Middle frontal gyrus (tissue), 1 donor: Measurements from ENCODE around the gene PDLIM3.

Experiments
- DNase-seq: peaks from one replicate; pipeline ENCODE4 v3.0.0-alpha.2; 2015; ENCODE audit warnings: low spot score; ENCODE audit errors: extremely low spot score

The PDLIM3 gene

DNA sequence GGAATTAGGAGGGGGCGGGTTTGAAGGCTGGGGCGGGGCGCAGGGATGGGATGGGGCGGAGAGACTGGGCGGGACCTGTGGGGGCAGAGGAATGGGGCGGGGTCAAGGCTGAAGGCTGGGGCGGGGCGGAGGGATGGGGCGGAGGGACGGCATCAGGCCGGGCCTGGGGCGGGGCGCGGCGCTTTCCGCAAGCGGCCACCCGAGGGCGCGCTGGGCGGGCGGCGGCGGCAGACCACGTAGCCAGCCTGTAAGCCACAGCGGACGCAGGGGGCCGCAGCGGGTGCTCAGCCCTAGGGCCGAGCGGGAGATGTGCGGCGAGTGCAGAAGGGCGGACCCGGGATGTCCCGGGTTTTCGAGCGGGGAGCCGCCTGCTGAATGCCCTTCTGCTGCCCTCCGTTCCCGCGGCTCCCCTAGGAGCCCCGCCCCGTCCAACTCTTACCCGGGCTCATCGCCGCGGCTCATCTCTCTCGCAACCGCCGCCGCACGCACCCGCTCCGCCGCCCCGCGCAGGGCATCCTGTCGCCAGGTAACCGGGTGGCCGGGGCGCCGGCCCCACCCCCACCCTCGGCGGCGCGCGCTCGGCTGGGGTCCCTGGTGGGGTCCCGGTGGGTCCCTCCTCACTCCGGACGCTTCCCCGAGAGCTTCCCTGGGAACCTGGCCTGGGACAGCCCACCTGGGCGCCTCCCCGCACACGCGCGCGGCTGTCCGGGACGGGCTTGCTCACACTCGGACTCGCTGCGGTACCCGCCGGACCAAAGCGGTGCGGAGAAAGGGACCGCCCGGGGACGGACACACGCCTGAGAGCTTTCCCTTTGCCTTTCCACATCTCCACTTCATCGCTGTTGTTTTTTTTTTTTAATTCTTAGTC, 63.8 kb downstream of the PDLIM3 start, which contains the start of gene CCDC110:
TSS of gene CCDC110 (minus strand) at position 499 of the 868 bp plus-strand sequence. CDS start at position 449, 50 bp downstream.
- DNase-seq, result peak; percentile 80

DNA sequence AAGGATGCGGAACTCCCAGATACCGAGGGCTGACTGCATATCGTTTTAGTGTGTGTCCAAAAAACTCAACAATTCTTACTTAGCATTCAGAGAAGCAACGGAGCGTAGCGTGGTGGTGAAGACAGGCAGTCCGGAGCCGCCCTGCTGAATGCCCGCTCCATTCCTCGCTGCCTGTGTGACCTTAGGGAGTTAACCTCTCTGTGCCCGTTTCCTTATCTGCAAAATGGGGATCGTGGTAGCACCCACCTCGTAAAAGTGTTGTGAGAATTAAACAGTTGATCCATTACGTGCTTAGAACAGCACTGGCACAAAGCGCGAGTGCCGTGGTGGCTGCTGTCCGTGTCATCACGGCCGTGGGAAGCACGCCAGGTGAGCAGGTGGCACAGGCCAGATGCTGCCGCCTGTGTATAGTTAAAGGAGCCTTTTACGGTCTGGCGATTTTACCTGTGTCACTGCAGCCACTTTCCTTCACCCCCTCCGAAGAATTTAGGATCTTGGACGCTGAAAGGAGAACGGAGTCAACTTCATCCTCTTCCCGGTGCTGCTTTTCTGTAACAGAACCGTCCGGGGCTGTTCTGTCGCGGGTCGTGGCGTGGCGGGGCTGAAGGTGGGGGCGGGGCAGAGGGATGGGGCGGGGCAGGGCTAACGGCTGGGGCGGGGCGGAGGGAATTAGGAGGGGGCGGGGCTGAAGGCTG, 64.7 kb downstream of the PDLIM3 start:
- no peak for DNase-seq

DNA sequence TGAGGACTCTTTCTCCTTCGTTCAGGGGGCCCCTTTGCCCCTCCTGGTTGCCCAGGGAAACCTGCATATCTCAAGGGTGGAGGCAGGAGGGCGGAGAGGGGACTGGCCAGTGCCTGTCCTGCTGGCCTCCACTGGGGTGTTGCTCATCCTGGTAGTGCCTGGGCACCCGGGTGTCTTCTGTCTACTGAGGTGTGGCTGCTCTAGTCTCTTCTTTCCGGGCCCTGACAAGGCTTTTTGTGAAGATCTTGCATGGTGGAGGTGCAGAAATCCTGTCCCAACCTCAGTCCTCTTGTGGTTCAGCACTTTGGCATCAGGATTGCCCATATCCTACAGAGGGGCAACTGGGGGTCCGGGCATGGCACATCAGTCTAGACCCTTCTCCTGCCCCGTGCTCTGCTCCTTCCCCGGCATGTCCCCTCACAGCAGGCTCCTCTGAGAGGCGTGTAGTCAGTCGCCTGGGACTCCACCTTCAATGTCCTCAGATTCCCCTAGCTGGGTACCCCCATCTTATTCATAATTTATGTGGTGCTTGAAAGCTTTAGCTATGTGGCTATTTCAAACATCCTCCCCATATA, 65.6 kb downstream of the PDLIM3 start:
- no peak for DNase-seq

DNA sequence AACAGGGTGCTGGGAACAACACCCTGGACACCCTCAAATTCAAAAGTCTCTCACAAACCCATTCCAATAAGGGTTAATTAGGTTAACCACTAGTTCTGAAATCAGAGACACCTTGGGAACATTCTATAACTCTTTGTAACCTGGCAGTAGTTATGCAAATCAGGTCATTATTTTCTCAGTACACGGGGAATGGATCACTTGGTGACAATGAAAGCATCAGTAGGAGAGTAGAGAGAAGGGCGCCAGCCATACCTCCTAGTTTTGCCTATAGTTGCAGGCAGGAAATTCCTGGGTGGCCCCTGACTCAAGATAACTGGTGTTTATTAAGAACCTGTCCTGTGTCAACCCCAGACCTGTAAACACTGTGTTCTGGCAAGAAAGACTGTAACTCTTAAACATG, 66.3 kb downstream of the PDLIM3 start:
- DNase-seq, result no peak

DNA sequence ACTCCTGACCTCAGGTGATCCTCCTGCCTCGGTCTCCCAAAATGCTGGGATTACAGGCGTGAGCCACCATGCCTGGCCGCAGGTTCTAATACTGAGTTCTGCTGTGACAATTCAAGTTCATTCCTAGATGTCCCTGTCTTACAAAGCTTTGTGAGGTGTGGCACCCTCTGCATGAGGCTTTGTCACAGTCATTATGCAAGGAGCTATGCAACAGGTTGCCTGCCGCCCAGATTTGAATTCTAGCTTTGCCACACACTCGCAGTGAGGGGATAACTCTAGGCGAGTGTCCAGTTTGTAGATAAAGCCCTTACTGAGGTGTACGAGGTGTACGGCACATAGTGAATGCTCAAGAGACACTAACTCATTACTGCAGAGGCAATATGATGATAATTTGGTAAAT, 67.3 kb downstream of the PDLIM3 start:
- no peak for DNase-seq

DNA sequence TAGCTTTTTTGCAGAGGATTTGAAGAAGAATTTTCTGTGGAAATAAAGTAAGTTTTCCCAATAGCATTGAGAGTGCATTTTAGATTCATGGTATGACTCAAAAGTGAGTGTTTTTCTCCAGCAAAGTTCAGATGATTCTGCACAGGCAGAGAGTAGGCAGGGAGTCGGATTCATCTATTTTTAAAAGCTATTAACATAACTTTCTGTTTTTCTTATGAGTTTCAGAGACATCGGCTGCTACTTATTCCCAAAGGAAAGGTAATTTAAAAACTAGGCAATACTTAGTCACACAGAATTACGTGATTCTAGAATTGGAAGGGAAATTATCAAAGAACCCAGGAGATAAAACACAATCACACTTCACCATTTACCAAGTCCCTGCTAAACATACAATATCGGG, 68.2 kb downstream of the PDLIM3 start:
- no peak for DNase-seq

DNA sequence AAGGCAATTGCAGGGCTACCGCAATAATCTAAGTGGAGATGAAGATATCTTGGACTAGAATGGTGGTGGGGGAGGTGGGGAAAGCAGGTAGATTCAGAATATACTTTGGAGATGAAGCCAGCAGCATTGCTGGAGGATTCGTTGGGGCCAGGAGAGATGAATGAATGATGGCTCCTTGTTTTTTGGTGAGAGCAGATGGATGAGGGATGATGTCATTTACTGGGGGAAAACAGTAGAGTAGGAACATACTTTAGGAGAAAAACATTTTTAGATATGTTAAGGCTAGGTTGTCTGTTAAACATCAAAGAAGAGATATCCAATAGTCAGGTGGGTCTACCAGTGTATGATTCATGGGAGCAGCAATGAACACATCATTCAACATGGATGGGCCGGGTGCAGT, 69.6 kb downstream of the PDLIM3 start:
- no peak for DNase-seq

DNA sequence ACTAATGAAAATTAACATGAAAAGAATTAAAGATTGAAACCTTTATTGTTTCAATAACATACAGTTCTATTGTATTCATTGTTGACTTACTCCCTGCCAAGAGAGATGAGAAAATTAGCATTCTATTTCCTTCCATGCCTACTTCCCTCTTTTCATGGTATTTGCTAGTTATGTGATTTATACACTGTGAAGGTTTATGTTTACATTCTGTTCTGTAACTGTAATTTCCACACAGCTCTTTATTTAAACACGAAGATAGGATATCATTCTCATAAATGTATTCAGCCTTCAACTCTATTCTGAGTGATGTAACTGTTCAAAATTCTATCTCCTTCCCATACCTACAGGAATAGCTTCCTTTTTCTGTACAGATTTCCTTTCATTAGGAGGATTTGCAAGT, 70.4 kb downstream of the PDLIM3 start:
- no peak for DNase-seq

DNA sequence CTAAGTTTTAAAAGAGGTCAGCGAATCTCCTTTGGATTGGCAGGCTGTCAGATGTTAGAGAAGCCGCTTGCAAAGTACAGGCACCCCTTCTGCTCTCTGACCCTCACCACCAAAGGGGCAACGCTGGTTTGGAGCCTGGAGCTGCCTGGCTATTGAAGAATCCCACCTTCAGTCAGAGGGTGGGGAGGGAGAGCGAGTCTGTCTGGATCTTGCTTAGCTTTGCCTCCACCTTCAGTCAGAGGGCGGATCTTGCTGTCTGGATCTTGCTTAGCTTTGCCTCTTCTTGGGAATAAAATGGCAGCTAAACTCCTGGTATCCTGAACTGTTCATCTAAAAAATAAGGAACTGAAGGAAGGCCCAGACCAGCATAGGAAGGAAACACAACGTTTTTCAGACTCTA, 71.1 kb downstream of the PDLIM3 start:
- no peak for DNase-seq

DNA sequence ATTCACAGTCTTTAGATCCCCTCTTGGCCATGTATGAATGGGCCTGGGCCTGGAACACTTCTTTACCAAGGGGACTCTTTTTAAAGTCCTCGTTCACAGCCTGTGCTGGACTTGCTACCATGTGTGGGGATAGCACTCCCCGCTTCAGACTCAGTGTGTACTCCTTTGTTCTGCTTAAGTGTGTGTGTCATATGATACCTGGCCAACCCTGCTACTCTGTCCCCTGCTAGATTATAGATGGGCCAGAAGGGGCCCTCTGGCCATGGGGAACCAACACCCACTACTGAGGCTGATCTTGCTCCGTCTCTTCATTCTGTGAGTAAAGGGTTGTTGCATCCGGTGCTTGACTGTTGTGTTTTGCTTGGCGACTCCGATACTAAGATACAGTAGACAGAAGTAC, 71.8 kb downstream of the PDLIM3 start:
- DNase-seq, result no peak

DNA sequence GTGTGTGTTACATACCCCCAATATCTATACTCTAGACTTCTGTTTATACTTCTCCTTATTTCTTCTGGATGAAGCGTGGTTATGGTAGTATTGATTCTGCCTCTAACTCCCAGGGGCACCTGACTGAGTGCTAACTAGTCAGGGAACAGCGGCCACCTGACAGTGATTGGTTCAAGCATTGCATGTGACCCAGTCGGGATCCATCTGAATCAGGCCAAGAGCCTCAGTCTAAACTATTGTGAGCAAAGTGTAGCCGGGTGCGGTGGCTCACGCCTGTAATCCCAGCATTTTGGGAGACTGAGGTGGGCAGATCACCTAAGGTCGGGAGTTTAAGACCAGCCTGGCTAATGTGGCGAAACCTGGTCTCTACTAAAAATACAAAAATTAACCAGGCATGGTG, 73.7 kb downstream of the PDLIM3 start:
- no peak for DNase-seq

DNA sequence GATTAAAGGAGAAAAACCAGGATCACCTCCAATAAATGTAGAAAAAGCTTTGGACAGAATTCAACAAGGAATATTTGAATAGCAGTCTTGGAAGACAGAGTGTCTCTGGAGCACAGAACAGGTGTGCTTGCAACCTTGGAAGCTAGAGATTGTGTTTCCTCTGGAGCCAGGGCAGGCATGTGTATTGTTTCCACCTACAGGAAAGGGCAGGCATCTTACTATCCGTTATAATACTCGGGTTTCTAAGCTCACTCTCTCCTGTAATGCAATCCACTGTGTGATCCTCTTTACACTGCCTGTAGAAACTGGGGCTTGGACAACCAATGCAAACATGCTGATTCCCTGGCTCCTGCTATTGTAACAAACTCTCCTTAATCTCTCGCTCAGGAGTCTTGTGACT, 78.2 kb downstream of the PDLIM3 start:
- no peak for DNase-seq

DNA sequence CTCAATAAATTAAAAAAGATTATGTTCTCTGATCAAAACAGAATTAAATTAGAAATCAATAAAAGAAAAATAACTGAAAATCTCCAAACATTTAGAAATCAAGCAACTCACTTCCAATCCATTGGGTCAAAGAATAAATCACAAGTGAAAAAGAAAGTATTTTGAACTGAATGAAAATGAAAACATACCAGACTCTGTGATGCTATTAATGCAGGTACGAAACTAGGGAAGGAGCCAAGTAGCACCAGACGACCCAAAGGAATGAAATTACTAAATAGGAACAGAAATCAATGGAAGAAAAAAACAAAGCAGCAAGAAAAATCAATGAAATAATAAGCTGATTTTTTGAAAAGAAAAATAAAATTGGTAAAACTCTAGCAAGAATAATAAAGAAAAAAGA, 79.2 kb downstream of the PDLIM3 start:
- DNase-seq, result no peak
